Measurements from ENCODE around the gene ADGRL3. TPM values are rescaled to one million over a fixed set of nuclear protein-coding genes. Genes with fewer than 3 reads are reported as not detected.

ADGRL3 gene
- not detected for total RNA-seq

- Mint-ChIP-seq H3K4me1 (ENCODE audit: low read depth) (no peaks in the 10 kb centered on the region), H3K9me3 (peaks cover 0 to 1% of the 10 kb centered on the region in 2 donors), H3K27me3 (ENCODE audit: low read depth) (peaks cover 49% of the 10 kb centered on the region), H3K27ac (no peak within 1 kb of the TSS), H3K4me3 (peak within 1 kb of the TSS; percentile 64 to 79), H3K36me3 (ENCODE audit: insufficient read depth in 2 of 2) (peaks cover 2 to 7% of the 10 kb centered on the region in 2 donors)
- no peak for DNase-seq
- no peak for ATAC-seq (replicated peaks in 1 of 2)
These were observed at the start of gene ADGRL3 for GRCh38 chr4:61200187-61200915. Gene ADGRL3, plus strand, starts transcription at chr4:61200326.

GRCh38 chr4:61152433-61152832 is 47.7 kb upstream of the ADGRL3 start:
- no peaks in the 10 kb centered on the region for H3K27me3 Mint-ChIP-seq (ENCODE audit: low read depth)
- H3K27ac Mint-ChIP-seq: no peak overlapping the region
- H3K4me3 Mint-ChIP-seq: no peak overlapping the region
- H3K36me3 Mint-ChIP-seq (ENCODE audit: insufficient read depth in 2 of 2): no peaks in the 10 kb centered on the region
- DNase-seq (no peak), ATAC-seq (replicated peaks in 1 of 2) (no peak)
- H3K9me3 Mint-ChIP-seq: peaks cover 7 to 16% of the 10 kb centered on the region in 2 donors
- H3K4me1 Mint-ChIP-seq (ENCODE audit: low read depth): no peaks in the 10 kb centered on the region

DNA sequence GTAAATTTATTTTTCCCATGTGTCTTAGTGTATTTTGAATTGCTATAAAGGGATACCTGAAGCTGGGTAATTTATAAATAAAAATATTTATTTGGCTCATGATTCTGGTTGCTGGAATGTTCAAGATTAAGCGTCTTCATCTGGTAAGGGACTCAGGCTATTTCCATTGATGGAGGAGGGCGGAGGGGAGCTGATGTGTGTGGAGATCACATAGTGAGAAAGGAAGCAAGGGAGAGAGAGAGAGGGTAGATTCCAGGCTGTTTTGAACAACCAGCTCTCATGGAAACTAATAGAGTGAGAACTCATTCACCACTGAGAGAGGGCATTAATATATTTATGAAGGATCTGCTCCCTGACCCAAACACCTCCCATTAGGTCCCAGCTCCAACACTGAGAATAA is 39.6 kb upstream of the ADGRL3 start:
- no peaks in the 10 kb centered on the region for H3K4me1 Mint-ChIP-seq (ENCODE audit: low read depth)
- H3K36me3 Mint-ChIP-seq (ENCODE audit: insufficient read depth in 2 of 2): no peaks in the 10 kb centered on the region
- H3K27ac Mint-ChIP-seq: no peak overlapping the region
- ATAC-seq (replicated peaks in 1 of 2) (no peak), DNase-seq (no peak)
- H3K9me3 Mint-ChIP-seq: peaks cover 2 to 4% of the 10 kb centered on the region in 2 donors
- H3K4me3 Mint-ChIP-seq: no peak overlapping the region
- no peaks in the 10 kb centered on the region for H3K27me3 Mint-ChIP-seq (ENCODE audit: low read depth)

GRCh38 chr4:61162116-61162515 is 38.0 kb upstream of the ADGRL3 start:
- no peaks in the 10 kb centered on the region for H3K27me3 Mint-ChIP-seq (ENCODE audit: low read depth)
- DNase-seq (no peak), ATAC-seq (replicated peaks in 1 of 2) (no peak)
- no peak overlapping the region for H3K4me3 Mint-ChIP-seq
- H3K4me1 Mint-ChIP-seq (ENCODE audit: low read depth): no peaks in the 10 kb centered on the region
- no peak overlapping the region for H3K27ac Mint-ChIP-seq
- no peaks in the 10 kb centered on the region for H3K36me3 Mint-ChIP-seq (ENCODE audit: insufficient read depth in 2 of 2)
- H3K9me3 Mint-ChIP-seq: peaks cover 2 to 4% of the 10 kb centered on the region in 2 donors

DNA sequence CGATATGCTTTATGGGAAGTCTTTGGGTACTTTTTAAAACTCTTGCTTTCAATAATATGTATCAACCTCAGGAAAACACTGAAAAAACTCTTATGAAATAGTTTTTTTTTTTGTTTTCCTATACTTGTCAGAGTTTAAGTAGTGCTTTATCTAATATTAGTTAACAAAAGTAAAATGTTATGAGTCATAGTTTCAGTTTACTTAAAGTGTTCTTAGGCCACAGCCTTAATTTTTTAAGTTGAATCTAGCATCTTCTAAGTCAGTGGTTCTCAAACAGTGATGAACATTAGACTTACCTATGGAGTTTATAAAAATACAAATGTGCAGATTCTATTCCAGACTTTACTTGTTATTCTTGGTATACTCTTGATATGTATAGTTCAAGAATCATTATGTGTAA is 26.3 kb upstream of the ADGRL3 start:
- Mint-ChIP-seq H3K4me3 (no peak overlapping the region), H3K36me3 (ENCODE audit: insufficient read depth in 2 of 2) (no peaks in the 10 kb centered on the region), H3K27ac (no peak overlapping the region), H3K27me3 (ENCODE audit: low read depth) (no peaks in the 10 kb centered on the region), H3K4me1 (ENCODE audit: low read depth) (no peaks in the 10 kb centered on the region), H3K9me3 (peaks cover 0 to 6% of the 10 kb centered on the region in 2 donors)
- ATAC-seq (replicated peaks in 1 of 2): no peak
- DNase-seq: no peak

GRCh38 chr4:61175495-61175894 is 24.6 kb upstream of the ADGRL3 start:
- DNase-seq: no peak
- Mint-ChIP-seq H3K27me3 (ENCODE audit: low read depth) (no peaks in the 10 kb centered on the region), H3K4me3 (no peak overlapping the region), H3K4me1 (ENCODE audit: low read depth) (no peaks in the 10 kb centered on the region), H3K27ac (no peak overlapping the region), H3K9me3 (peaks cover 0 to 3% of the 10 kb centered on the region in 2 donors), H3K36me3 (ENCODE audit: insufficient read depth in 2 of 2) (no peaks in the 10 kb centered on the region)
- ATAC-seq (replicated peaks in 1 of 2): no peak

DNA sequence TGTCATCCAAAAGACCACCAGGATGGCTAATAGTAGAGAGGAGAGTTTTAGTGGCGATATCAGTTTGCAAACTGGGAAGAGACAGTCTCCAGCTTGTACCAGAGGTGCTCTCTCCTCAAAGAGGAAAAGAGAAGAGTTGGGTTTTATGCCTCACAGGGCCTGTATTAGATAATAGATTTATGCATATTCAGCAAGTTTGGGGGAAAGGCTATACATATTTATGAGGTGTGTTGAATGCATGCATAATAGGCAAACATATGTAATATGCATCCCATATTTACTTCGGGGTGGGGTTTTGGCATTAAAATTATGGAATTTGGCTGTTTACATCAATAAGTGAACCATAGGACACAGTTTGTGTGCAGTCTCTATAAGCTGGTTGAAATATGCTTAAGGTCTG is 22.8 kb upstream of the ADGRL3 start:
- Mint-ChIP-seq H3K27me3 (ENCODE audit: low read depth) (no peaks in the 10 kb centered on the region), H3K36me3 (ENCODE audit: insufficient read depth in 2 of 2) (no peaks in the 10 kb centered on the region), H3K4me1 (ENCODE audit: low read depth) (no peaks in the 10 kb centered on the region), H3K27ac (no peak overlapping the region), H3K9me3 (peaks cover 0 to 3% of the 10 kb centered on the region in 2 donors), H3K4me3 (no peak overlapping the region)
- DNase-seq: no peak
- ATAC-seq (replicated peaks in 1 of 2): no peak

DNA sequence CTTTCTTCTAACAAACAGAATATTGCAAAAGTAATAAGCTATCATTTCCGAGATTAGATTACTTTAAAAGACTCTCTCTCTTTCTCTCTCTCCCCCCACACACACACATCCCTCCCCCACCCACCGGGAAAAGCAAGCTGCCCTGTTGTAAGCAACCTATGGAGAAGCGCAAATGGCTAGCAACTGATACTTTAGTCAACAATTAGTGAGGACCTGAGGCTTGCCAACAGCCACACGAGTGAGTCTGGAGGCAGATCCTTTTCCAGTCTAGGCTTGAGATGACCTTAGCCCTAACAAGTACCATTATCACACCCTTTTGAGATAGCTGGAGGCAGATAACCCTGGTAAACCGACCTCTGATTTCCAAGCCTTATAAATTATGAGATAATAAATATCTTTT is 19.7 kb upstream of the ADGRL3 start:
- H3K4me3 Mint-ChIP-seq: no peak overlapping the region
- no peak for ATAC-seq (replicated peaks in 1 of 2)
- no peaks in the 10 kb centered on the region for H3K36me3 Mint-ChIP-seq (ENCODE audit: insufficient read depth in 2 of 2)
- H3K4me1 Mint-ChIP-seq (ENCODE audit: low read depth): no peaks in the 10 kb centered on the region
- no peaks in the 10 kb centered on the region for H3K27me3 Mint-ChIP-seq (ENCODE audit: low read depth)
- H3K9me3 Mint-ChIP-seq: peaks cover 6 to 8% of the 10 kb centered on the region in 2 donors
- DNase-seq: no peak
- no peak overlapping the region for H3K27ac Mint-ChIP-seq

- no peak overlapping the region for H3K4me3 Mint-ChIP-seq
- no peak overlapping the region for H3K27ac Mint-ChIP-seq
- ATAC-seq (replicated peaks in 1 of 2) (no peak), DNase-seq (no peak)
- no peaks in the 10 kb centered on the region for H3K27me3 Mint-ChIP-seq (ENCODE audit: low read depth)
- no peaks in the 10 kb centered on the region for H3K4me1 Mint-ChIP-seq (ENCODE audit: low read depth)
- peaks cover 6% of the 10 kb centered on the region in 2 donors for H3K9me3 Mint-ChIP-seq
- no peaks in the 10 kb centered on the region for H3K36me3 Mint-ChIP-seq (ENCODE audit: insufficient read depth in 2 of 2)
These were observed 17.2 kb upstream of the ADGRL3 start for GRCh38 chr4:61182915-61183314.

DNA sequence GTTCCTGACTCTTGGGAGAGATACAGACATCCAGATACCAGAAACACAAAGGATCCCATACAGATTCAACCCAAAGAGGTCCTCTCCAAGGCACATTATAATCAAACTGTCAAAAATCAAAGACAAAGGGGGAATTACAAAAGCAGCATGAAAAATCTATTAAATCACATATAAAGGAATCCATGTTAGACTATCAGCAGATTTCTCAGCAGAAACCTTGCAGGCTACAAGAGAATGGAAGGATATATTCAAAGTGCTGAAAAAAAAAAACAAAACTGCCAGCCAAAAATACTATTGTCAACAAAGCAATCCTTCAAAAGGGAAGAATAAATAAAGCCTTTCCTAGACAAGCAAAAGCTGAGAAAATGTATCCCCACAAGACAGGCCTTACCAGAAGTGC is 14.8 kb upstream of the ADGRL3 start:
- ATAC-seq (replicated peaks in 1 of 2): no peak
- H3K36me3 Mint-ChIP-seq (ENCODE audit: insufficient read depth in 2 of 2): peaks cover 0 to 2% of the 10 kb centered on the region in 2 donors

GRCh38 chr4:61192392-61192791 is 7.7 kb upstream of the ADGRL3 start:
- no peak for DNase-seq

More for the DNA sequence above, 14.8 kb upstream of the ADGRL3 start:
- no peaks in the 10 kb centered on the region for H3K4me1 Mint-ChIP-seq (ENCODE audit: low read depth)
- peaks cover 9 to 13% of the 10 kb centered on the region in 2 donors for H3K9me3 Mint-ChIP-seq
- no peaks in the 10 kb centered on the region for H3K27me3 Mint-ChIP-seq (ENCODE audit: low read depth)
- no peak overlapping the region for H3K4me3 Mint-ChIP-seq
- no peak for DNase-seq
- H3K27ac Mint-ChIP-seq: no peak overlapping the region

DNA sequence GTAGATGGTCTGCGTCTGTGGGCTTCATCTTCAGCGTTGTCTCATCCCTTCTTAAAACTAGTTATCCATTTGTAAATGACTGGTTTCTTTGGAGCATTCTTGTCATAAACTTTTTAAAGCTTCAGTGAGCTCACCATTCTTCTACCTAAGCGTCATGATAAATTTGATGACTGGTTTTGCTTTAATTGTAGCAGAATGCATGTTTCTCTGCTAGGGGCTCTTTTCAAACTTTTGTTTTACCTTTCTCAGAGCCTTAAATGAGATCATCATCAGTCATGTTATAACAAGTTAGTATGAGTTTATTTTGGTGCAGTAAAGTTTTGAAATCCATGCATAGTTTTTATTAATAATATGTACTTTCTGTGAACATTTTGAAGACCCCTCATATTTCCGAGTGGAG is 6.3 kb upstream of the ADGRL3 start:
- Mint-ChIP-seq H3K4me3 (no peak overlapping the region), H3K27me3 (ENCODE audit: low read depth) (peaks cover 3% of the 10 kb centered on the region), H3K9me3 (peaks cover 4 to 9% of the 10 kb centered on the region in 2 donors), H3K27ac (no peak overlapping the region), H3K4me1 (ENCODE audit: low read depth) (no peaks in the 10 kb centered on the region), H3K36me3 (ENCODE audit: insufficient read depth in 2 of 2) (peaks cover under 1 to 2% of the 10 kb centered on the region in 2 donors)
- DNase-seq: no peak
- ATAC-seq (replicated peaks in 1 of 2): no peak

More at GRCh38 chr4:61192392-61192791, 7.7 kb upstream of the ADGRL3 start:
- Mint-ChIP-seq H3K27me3 (ENCODE audit: low read depth) (no peaks in the 10 kb centered on the region), H3K36me3 (ENCODE audit: insufficient read depth in 2 of 2) (peaks cover 0 to 2% of the 10 kb centered on the region in 2 donors), H3K27ac (no peak overlapping the region), H3K9me3 (peaks cover 6 to 10% of the 10 kb centered on the region in 2 donors), H3K4me3 (no peak overlapping the region), H3K4me1 (ENCODE audit: low read depth) (no peaks in the 10 kb centered on the region)
- ATAC-seq (replicated peaks in 1 of 2): no peak

- H3K27me3 Mint-ChIP-seq (ENCODE audit: low read depth): peaks cover 10% of the 10 kb centered on the region
These were observed 5.6 kb upstream of the ADGRL3 start for GRCh38 chr4:61194571-61194970.

GRCh38 chr4:61195101-61195500 is 5.0 kb upstream of the ADGRL3 start:
- no peaks in the 10 kb centered on the region for H3K4me1 Mint-ChIP-seq (ENCODE audit: low read depth)
- peaks cover 13% of the 10 kb centered on the region for H3K27me3 Mint-ChIP-seq (ENCODE audit: low read depth)
- DNase-seq: no peak
- peaks cover 0 to 6% of the 10 kb centered on the region in 2 donors for H3K36me3 Mint-ChIP-seq (ENCODE audit: insufficient read depth in 2 of 2)
- no peak for ATAC-seq (replicated peaks in 1 of 2)
- H3K27ac Mint-ChIP-seq: no peak overlapping the region
- peaks cover 4 to 5% of the 10 kb centered on the region in 2 donors for H3K9me3 Mint-ChIP-seq
- no peak overlapping the region for H3K4me3 Mint-ChIP-seq

More at GRCh38 chr4:61194571-61194970, 5.6 kb upstream of the ADGRL3 start:
- Mint-ChIP-seq H3K27ac (no peak overlapping the region), H3K4me1 (ENCODE audit: low read depth) (no peaks in the 10 kb centered on the region), H3K9me3 (peaks cover 4 to 6% of the 10 kb centered on the region in 2 donors), H3K4me3 (no peak overlapping the region), H3K36me3 (ENCODE audit: insufficient read depth in 2 of 2) (peaks cover 0 to 5% of the 10 kb centered on the region in 2 donors)
- ATAC-seq (replicated peaks in 1 of 2): no peak
- DNase-seq: no peak
